ENCODE results near the gene MSX1. TPM values are rescaled to one million over a fixed set of nuclear protein-coding genes. Genes with fewer than 3 reads are reported as not detected.

The MSX1 gene
- total and polyA plus RNA-seq, 2 of the 8 experiments (the other 6 are each of a cell fraction or from before 2014, with no cell fraction given), result 0.47 TPM; not detected in 1

DNA sequence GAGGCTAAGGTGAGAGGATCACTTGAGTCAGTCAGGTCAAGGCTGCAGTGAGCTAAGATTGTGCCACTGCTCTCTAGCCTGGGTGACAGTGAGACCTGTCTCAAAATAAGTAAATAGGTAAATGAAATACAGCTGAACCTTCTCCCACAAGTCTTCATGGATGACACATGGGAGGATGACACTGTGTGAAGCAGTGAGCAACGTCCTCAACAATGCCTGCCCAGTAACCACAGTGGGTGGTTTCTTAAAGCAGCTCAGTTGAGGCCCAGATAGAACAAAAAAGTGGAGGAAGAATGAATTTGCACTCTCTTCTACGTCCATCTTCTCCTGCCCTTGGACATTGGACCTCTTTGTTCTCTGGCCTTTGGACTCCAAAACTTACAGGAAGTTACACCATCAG is 52.7 kb downstream of the MSX1 start:
- TF ChIP-seq POLR2A (IDR thresholded peaks at IDR 0.05; ENCODE audit: control extremely low read depth in 1 of 2, low read depth in 2 of 2, low read length in 2 of 2) (no peak), CHD1 (IDR thresholded peaks at IDR 0.05; ENCODE audit: low read depth, low read length) (no peak), RFX5 (IDR thresholded peaks at IDR 0.05; ENCODE audit: borderline replicate concordance, low read depth, low read length) (no peak), JUND (IDR thresholded peaks at IDR 0.05; ENCODE audit: low read length) (no peak), BRCA1 (IDR thresholded peaks at IDR 0.05; ENCODE audit: low read depth, low read length) (no peak), CEBPB (IDR thresholded peaks at IDR 0.05; ENCODE audit: low read depth, low read length) (no peak), BACH1 (IDR thresholded peaks at IDR 0.05; ENCODE audit: low read length) (no peak), RXRA (IDR thresholded peaks at IDR 0.05; ENCODE audit: insufficient read depth, low read depth, low read length) (no peak)

More for the DNA sequence above, 52.7 kb downstream of the MSX1 start:
- H2BK12ac ChIP-seq (ENCODE audit: low read depth, low read length), result no peak overlapping the region
- no peak overlapping the region for H4K91ac ChIP-seq (replicated peaks; ENCODE audit: insufficient read length, low read length)
- H3K4me1 ChIP-seq (replicated peaks in 1 of 4; ENCODE audit: control insufficient read depth in 3 of 4, insufficient read depth in 4 of 4, low read length in 3 of 4), result no peaks in the 10 kb centered on the region
- H3K79me2 ChIP-seq (ENCODE audit: control insufficient read depth in 1 of 2, insufficient read depth in 2 of 2, low read length in 2 of 2), result no peaks in the 10 kb centered on the region
- no peak overlapping the region for H3K14ac ChIP-seq (ENCODE audit: insufficient read length)
- no peak overlapping the region for H4K8ac ChIP-seq (ENCODE audit: extremely low read depth, insufficient read depth, low read length)
- no peak overlapping the region for H3K4me3 ChIP-seq (ENCODE audit: extremely low read depth in 1 of 4, insufficient read depth in 2 of 4, low read depth in 3 of 4, low read length in 4 of 4)
- H3K9ac ChIP-seq (replicated peaks in 1 of 4; ENCODE audit: extremely low read depth in 1 of 4, low read depth in 3 of 4, low read length in 3 of 4), result no peak overlapping the region
- WGBS, 2 experiments (ENCODE audit: extremely low coverage in 1 of 2, insufficient coverage in 1 of 2, insufficient read length in 1 of 2, insufficient replicate concordance in 2 of 2, low coverage in 1 of 2, low lambda C conversion rate in 2 of 2, missing lambda C conversion rate in 1 of 2), result 85% methylated on average over 2 of the region's 2 CpGs; no CpG with 5 or more reads in 1 of the 2 experiments
- ChIA-PET CTCF (ENCODE audit: partially characterized antibody) (interaction anchor here (1.0 to 1.2 kb wide), 4 partner anchors 9 to 35 kb away, joined by 3 to 4 read pairs (median 3); no protein-coding TSS in a partner anchor), POLR2A (ENCODE audit: partially characterized antibody) (interaction anchor here (0.6 kb wide), 1 partner anchor 33 kb away, joined by 3 read pairs; no protein-coding TSS in a partner anchor)
- H2BK15ac ChIP-seq (ENCODE audit: low read length), result no peak overlapping the region
- H4K20me1 ChIP-seq (replicated peaks in 1 of 2; ENCODE audit: control insufficient read depth in 1 of 2, insufficient read depth in 2 of 2, low read length in 2 of 2), result no peaks in the 10 kb centered on the region
- no peak for FAIRE-seq
- no peaks in the 10 kb centered on the region for H3K36me3 ChIP-seq (ENCODE audit: control insufficient read depth in 2 of 4, insufficient read depth in 4 of 4, low read length in 3 of 4)
- no peak overlapping the region for H2BK120ac ChIP-seq (replicated peaks; ENCODE audit: low read depth, low read length)
- DNase-seq (ENCODE audit: low read depth in 1 of 2, low spot score in 2 of 2), result no peak
- no peak overlapping the region for H3K4ac ChIP-seq (replicated peaks; ENCODE audit: insufficient read length, low read depth, low read length)
- no peak overlapping the region for H2AFZ ChIP-seq (ENCODE audit: low read length)
- H3K56ac ChIP-seq (replicated peaks; ENCODE audit: insufficient read length, low read depth, low read length), result no peak overlapping the region
- peaks cover 0 to 3% of the 10 kb centered on the region in 2 experiments; a peak in 2 of 4 replicates for H3K9me3 ChIP-seq (ENCODE audit: insufficient read depth in 2 of 2, low read depth in 1 of 2, low read length in 1 of 2)
- H3K18ac ChIP-seq (ENCODE audit: extremely low read depth, low read length), result no peak overlapping the region
- H2BK5ac ChIP-seq (ENCODE audit: low read depth, low read length), result no peak overlapping the region
- H3K4me2 ChIP-seq (ENCODE audit: insufficient read depth in 1 of 2, low read depth in 2 of 2, low read length in 2 of 2), result no peak overlapping the region
- no peak overlapping the region for H2BK20ac ChIP-seq (ENCODE audit: low read length)
- H3K27ac ChIP-seq (ENCODE audit: low read depth, low read length), result no peak overlapping the region
- H3K27me3 ChIP-seq (replicated peaks in 1 of 4; ENCODE audit: control insufficient read depth in 3 of 4, extremely low read depth in 1 of 4, insufficient read depth in 3 of 4, low read length in 3 of 4), result no peaks in the 10 kb centered on the region
- H4K5ac ChIP-seq (ENCODE audit: insufficient read length, low read depth, low read length), result no peak overlapping the region
- no peaks in the 10 kb centered on the region for H3K79me1 ChIP-seq (ENCODE audit: low read depth, low read length)
- no peaks in the 10 kb centered on the region for H3K23me2 ChIP-seq (ENCODE audit: low read depth, low read length)
- no peak overlapping the region for H2AK5ac ChIP-seq (ENCODE audit: low read depth, low read length)
- H3K23ac ChIP-seq (ENCODE audit: insufficient read length), result no peak overlapping the region
